Esophagus muscularis mucosa (tissue), 3 donors: ENCODE measurements around the gene FAM131B.

Source experiments
- EP300 ChIP-seq: sonication (generic); formaldehyde crosslinking; IDR thresholded peaks from one replicate; pipeline ENCODE4 v1.6.1; 2017; ENCODE audit warnings: antibody characterized with exemption
- TF ChIP-seq, protein P1 (sequence below), 3 experiments: fragments of 200-600 bp in 2 of 3; fragments of 450-650 bp in 1 of 3; sonication (generic) in 2 of 3; IDR thresholded peaks; one replicate each; pipeline ENCODE4 v1.5.1; 2017 to 2019; ENCODE audit warnings: antibody characterized with exemption in 3 of 3, mild to moderate bottlenecking in 2 of 3, moderate library complexity in 1 of 3

DNA sequence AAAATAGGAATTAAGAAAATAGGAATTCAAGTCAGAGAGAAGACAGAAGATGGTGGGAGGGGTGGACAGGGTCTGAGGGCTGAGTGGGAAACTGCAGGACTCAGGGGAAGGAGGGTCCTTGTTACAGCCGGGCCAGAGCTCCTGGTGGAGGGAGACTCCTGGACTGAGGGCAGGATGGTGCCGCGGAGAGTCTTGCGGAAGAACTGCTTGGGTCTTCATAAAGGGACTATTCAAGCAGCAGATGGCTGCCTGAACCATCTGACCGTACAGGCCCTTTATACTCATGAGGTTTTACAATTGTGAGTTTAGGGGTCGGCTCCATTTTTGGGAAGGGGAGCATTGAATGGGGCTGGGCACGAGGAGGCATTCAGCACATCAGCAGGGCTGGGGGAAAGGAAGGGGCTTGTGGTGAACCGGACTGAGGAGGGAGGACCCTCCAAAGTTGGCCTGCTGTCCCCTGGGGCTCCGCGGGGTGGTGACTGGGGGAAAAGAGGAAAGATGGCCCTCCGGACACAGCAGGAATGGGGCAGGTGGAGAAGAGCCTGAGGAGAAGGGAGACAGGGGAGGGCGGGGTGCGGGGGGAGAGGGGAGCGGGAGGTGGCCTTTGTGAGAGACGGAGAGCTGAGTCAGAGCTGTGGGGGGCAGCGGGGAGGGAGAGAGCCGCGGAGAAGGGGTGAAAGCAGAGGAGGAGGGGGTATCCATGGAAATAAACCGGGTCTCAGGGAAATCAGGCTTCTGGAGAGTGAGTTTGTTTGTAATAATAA is 1.5 kb downstream of the FAM131B start:
- TF ChIP-seq EP300, result no peak
- TF ChIP-seq, protein P1, sequence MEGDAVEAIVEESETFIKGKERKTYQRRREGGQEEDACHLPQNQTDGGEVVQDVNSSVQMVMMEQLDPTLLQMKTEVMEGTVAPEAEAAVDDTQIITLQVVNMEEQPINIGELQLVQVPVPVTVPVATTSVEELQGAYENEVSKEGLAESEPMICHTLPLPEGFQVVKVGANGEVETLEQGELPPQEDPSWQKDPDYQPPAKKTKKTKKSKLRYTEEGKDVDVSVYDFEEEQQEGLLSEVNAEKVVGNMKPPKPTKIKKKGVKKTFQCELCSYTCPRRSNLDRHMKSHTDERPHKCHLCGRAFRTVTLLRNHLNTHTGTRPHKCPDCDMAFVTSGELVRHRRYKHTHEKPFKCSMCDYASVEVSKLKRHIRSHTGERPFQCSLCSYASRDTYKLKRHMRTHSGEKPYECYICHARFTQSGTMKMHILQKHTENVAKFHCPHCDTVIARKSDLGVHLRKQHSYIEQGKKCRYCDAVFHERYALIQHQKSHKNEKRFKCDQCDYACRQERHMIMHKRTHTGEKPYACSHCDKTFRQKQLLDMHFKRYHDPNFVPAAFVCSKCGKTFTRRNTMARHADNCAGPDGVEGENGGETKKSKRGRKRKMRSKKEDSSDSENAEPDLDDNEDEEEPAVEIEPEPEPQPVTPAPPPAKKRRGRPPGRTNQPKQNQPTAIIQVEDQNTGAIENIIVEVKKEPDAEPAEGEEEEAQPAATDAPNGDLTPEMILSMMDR (IDR thresholded peaks at IDR 0.05), result no peak
